ENCODE results near the gene ADCY10.

DNA sequence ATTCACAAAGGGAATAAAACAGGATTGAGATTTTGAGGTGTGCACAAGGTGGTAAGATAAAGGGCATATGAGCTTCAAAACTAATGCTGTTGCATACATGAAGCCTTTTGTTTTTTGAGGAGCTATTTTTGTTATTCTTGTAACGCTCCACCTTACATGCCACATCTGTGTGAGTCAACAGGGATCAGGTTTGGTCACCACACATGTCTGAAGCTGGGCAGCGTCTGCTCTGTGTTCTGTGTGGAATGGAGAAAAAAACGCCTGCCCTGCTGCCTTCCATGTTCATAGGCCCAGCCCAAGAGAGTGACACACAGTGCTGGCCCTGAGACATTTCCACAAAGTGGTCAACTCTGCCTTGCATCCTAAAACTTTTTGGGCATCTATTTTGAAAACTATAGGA is 124.4 kb downstream of the ADCY10 start:
- no peak for TF ChIP-seq EZH2phosphoT487 (IDR thresholded peaks at IDR 0.05; ENCODE audit: low read depth, severe bottlenecking, unreplicated experiment)
- no peak for TF ChIP-seq EZH2 (IDR thresholded peaks at IDR 0.05; ENCODE audit: borderline replicate concordance)

Measured in hepatocyte (in vitro differentiated cells).